Neutrophil (primary cell): Measurements from ENCODE around the gene CC2D1A.
"Not testable (repeated sequence)": the region's sequence is repeated elsewhere in the genome, so short reads cannot be mapped to it uniquely, and the experiment has no call there.

Experiments used
- H3K27ac ChIP-seq: fragments of 200-600 bp; sonication (generic); 2 replicates; pipeline ENCODE4 v1.5.1; 2016; ENCODE audit warnings: mild to moderate bottlenecking, moderate library complexity
- H3K27me3 ChIP-seq: fragments of 200-600 bp; sonication (generic); 2 replicates; pipeline ENCODE4 v1.6.0; 2016; ENCODE audit warnings: mild to moderate bottlenecking
- H3K36me3 ChIP-seq: fragments of 200-600 bp; sonication (generic); 2 replicates; pipeline ENCODE4 v1.5.1; 2017
- H3K4me1 ChIP-seq, 2 experiments: fragments of 200-600 bp in 1 of 2; sonication (generic) in 1 of 2; 1 replicate in 1 of 2; 2 replicates in 1 of 2; pipeline versions ENCODE4 v1.5.1 to v1.6.1; 2013 to 2016; ENCODE audit warnings: low read depth in 1 of 2, low read length in 1 of 2, mild to moderate bottlenecking in 1 of 2, moderate library complexity in 1 of 2; ENCODE audit not compliant: control insufficient read depth in 1 of 2, insufficient read depth in 1 of 2
- H3K4me3 ChIP-seq, 2 experiments: fragments of 200-600 bp in 1 of 2; sonication (generic) in 1 of 2; 1 replicate in 1 of 2; 2 replicates in 1 of 2; pipeline ENCODE4 v1.5.1; 2013 to 2016; ENCODE audit warnings: low read depth in 1 of 2, low read length in 1 of 2, mild to moderate bottlenecking in 1 of 2, moderate library complexity in 1 of 2
- H3K9me3 ChIP-seq: fragments of 200-600 bp; sonication (generic); 2 replicates; pipeline ENCODE4 v1.5.1; 2016
- TF ChIP-seq, protein P1 (sequence below): fragments of 200-600 bp; sonication (generic); IDR thresholded peaks from 2 replicates; pipeline ENCODE4 v1.5.1; 2016; ENCODE audit warnings: antibody characterized with exemption

CC2D1A gene

DNA sequence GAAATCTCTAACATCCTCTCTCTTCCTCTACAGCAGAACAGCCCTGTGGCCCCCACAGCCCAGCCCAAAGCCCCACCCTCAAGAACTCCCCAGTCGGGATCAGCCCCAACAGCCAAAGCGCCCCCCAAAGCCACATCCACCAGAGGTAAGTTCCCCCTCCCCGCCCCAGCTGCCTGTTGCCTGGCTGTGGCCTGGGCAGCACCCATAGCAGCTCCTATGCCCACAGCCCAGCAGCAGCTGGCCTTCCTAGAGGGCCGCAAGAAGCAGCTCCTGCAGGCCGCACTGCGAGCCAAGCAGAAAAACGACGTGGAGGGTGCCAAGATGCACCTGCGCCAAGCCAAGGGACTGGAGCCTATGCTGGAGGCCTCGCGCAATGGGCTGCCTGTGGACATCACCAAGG, 14.5 kb downstream of the CC2D1A start:
- Histone ChIP-seq H3K9me3 (no peaks in the 10 kb centered on the region), H3K4me1 (no peaks in the 10 kb centered on the region), H3K27me3 (no peaks in the 10 kb centered on the region), H3K36me3 (peaks cover 57% of the 10 kb centered on the region), H3K4me3 (no peak overlapping the region), H3K27ac (no peak overlapping the region)
- TF ChIP-seq, protein P1, sequence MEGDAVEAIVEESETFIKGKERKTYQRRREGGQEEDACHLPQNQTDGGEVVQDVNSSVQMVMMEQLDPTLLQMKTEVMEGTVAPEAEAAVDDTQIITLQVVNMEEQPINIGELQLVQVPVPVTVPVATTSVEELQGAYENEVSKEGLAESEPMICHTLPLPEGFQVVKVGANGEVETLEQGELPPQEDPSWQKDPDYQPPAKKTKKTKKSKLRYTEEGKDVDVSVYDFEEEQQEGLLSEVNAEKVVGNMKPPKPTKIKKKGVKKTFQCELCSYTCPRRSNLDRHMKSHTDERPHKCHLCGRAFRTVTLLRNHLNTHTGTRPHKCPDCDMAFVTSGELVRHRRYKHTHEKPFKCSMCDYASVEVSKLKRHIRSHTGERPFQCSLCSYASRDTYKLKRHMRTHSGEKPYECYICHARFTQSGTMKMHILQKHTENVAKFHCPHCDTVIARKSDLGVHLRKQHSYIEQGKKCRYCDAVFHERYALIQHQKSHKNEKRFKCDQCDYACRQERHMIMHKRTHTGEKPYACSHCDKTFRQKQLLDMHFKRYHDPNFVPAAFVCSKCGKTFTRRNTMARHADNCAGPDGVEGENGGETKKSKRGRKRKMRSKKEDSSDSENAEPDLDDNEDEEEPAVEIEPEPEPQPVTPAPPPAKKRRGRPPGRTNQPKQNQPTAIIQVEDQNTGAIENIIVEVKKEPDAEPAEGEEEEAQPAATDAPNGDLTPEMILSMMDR, result no peak

DNA sequence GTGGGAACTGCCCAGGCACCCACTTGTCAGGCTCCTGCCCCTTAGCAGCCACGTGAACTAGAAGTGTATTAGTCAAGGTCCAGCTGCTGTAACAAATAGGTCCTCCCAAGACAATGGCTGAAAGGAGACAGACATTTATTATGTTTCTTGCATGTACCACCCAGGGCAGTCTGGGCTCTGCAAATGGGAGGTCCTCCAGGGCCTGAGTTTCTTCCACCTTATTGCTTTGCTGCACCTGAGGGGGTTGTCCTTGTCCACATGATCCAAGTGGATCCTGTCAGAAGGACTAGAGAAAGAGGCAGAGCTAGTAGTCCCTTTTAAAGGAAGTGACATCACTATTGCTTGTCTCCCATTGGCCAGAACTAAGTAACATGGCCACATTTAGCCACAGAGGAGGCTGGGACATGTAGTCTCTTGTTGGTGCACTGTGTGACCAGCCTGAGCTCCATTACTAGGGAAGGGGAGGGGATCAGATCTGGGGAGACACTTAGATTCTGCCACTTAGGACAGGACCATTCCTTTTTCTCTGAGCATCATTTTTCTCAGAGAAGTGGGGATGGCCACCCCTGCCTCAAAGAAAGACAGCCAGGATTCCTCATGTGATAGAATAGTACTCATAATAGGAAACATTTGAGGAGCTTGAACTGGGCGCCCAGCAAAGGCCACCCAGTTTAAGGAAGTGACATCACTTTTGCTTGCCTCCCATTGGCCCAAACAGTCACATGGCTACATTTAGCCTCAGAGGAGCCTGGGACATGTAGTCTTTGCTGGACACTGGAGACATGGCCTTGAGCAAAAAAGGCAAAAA, 15.1 kb downstream of the CC2D1A start:
- no peaks in the 10 kb centered on the region for H3K4me1 ChIP-seq
- H3K4me3 ChIP-seq, result no peak overlapping the region
- H3K27ac ChIP-seq, result no peak overlapping the region
- TF ChIP-seq, protein P1, result no peak
- H3K36me3 ChIP-seq, result peaks cover 53% of the 10 kb centered on the region
- H3K9me3 ChIP-seq, result no peaks in the 10 kb centered on the region
- H3K27me3 ChIP-seq, result no peaks in the 10 kb centered on the region

DNA sequence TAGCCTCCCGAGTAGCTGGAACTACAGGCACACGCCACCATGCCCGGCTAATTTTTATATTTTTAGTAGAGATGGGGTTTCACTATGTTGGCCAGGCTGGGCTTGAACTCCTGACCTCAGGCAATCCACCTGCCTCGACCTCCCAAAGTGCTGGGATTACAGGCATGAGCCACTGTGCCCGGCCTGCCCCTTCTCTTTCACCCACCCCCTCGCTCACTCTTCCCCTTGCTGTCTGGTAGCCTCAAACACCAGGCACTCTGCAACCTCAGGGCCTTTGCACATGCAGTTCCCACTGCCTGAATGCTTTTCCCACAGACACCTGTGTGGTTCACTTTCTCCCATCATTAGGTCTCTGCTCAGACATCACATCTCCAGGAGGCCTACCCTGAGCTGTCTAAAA, 16.1 kb downstream of the CC2D1A start:
- H3K4me3 ChIP-seq, H3K9me3 ChIP-seq, H3K27ac ChIP-seq, H3K27me3 ChIP-seq, H3K4me1 ChIP-seq: not testable (repeated sequence)
- H3K36me3 ChIP-seq, result peaks cover 59% of the 10 kb centered on the region

DNA sequence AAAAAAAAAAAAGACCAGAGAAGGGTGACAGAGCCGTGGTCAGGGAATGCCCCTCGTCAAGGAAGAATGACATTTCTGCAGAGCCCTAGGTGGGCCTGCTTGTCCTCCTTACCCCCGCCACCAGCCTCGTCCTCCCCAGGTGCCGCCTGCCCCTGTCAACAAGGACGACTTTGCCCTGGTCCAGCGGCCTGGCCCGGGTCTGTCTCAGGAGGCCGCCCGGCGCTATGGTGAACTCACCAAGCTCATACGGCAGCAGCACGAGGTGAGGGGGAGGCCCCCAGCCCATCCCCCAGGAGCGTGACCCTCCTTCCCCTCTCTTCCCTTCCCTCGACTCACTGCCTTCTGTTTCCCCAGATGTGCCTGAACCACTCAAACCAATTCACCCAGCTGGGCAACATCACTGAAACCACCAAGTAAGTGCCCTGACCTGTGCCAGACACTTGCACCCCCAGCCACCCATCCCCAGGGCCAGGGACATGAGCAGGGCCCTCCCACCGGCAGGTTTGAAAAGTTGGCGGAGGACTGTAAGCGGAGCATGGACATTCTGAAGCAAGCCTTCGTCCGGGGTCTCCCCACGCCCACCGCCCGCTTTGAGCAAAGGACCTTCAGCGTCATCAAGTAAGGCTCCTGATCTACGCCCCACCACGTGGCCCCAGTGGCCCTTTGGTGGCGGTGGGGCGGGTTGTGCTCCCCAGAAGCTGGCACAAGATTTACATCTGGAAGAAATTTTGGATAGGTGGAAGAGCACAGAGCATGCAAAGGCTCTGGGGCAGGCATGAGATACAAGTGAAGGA, 17.4 kb downstream of the CC2D1A start:
- TF ChIP-seq, protein P1, result no peak
- Histone ChIP-seq H3K36me3 (peaks cover 68% of the 10 kb centered on the region), H3K4me3 (no peak overlapping the region)

DNA sequence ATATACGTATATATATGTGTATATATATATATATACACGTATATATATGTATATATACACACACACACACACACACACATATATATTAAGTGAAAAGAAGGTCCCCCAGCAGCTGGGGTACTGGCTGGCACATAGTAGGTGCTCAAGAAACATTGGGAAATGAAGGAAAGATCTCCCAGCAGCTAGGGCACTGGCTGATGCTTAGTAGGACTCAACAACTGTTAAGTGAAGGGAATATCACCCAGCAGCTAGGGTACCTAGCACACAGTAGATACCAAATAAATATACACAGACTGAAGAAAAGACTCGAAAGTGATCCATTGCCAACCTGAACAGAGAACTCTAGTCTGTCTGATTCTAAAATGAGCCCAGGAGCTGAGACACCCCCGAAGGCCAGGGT, 20.0 kb downstream of the CC2D1A start:
- no peaks in the 10 kb centered on the region for H3K4me1 ChIP-seq
- TF ChIP-seq, protein P1, result no peak
- no peak overlapping the region for H3K27ac ChIP-seq
- peaks cover 66% of the 10 kb centered on the region for H3K36me3 ChIP-seq
- no peaks in the 10 kb centered on the region for H3K9me3 ChIP-seq
- no peaks in the 10 kb centered on the region for H3K27me3 ChIP-seq
- H3K4me3 ChIP-seq, result no peak overlapping the region

More for the DNA sequence above, 17.4 kb downstream of the CC2D1A start:
- Histone ChIP-seq H3K9me3 (no peaks in the 10 kb centered on the region), H3K27me3 (no peaks in the 10 kb centered on the region), H3K4me1 (no peaks in the 10 kb centered on the region), H3K27ac (no peak overlapping the region)

DNA sequence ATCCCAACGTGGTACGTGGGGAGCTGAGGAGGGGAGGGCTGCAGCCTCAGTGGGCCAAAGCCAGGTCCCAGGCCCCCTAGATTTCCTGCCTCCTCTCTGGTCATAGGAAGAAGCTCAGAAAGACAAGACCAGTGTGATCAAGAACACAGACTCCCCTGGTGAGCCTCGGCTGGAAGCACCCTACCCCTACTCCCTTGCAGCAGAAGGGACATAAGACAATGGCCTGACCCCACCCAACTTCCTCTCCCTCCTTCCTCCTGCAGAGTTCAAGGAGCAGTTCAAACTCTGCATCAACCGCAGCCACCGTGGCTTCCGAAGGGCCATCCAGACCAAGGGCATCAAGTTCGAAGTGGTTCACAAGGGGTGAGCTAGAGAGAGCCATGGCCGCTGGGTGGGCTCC, 20.7 kb downstream of the CC2D1A start:
- no peak overlapping the region for H3K4me3 ChIP-seq
- no peak overlapping the region for H3K27ac ChIP-seq
- TF ChIP-seq, protein P1, result no peak
- H3K27me3 ChIP-seq, result no peaks in the 10 kb centered on the region
- H3K9me3 ChIP-seq, result no peaks in the 10 kb centered on the region
- peaks cover 66% of the 10 kb centered on the region for H3K36me3 ChIP-seq
- H3K4me1 ChIP-seq, result no peaks in the 10 kb centered on the region
